ENCODE measurements around the gene ASZ1.

ASZ1 gene

DNA sequence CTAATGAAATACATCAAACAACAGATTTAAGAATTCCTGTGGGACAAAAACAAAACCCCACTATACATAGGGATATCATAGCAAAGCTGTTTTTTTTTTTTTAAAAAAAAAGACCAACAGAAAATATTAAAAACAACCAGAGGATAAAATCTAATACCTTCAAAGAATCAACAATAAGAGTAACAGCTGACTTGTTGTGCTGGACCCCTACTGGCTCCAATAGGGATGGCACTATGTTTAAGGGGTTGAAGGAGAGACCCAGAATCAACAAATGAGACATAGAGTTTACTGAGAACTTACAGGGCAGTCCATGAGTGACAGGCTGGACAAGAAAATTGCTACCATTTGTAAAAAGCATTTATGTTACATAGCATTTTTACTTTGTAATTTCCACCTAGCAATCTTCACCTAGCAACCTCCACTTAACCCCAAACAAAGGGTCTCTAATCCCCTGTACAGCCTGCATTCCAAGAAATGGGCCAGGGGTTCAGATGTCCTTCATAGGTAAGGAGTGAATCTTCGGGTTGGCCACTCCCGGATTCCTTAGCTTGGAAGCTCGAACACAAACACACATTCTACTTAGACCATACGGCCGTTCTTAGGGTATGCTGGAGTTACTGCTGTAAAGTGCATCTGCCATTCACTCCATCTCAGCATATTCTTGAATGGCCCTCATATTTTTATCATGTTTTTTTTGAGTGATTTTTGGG, 25.8 kb downstream of the ASZ1 start:
- DNase-seq, result peak in 1 of 3 experiments; percentile 29

DNA sequence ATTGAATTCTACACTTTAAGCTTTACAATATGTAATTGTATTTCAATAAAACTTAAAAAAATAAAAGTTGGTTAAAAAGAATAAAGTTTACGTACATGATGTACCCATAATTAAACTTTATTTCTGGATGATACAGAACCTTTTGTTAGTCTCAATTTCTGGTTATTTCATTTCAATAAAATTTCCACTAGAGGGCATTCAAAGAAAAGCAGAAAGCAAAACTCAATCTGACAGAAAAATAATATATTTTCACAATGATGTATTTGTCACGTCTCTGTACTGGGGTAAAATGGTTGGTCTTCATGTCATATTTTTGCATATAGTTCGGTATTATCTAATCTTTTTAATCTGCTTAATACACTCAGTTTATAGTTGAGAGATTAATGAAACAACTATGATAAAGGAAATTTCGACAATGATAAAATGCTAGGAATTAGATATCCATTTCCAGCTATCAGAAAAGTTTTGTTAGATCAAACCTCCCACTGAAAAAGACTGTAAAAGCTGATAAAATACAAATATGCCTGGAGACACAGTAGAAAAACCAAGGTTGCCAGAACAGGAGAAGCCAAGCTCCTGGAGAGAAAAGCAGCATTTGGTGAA, 27.4 kb downstream of the ASZ1 start:
- peak in 2 of 3 experiments; percentile 19 to 36 for DNase-seq

DNA sequence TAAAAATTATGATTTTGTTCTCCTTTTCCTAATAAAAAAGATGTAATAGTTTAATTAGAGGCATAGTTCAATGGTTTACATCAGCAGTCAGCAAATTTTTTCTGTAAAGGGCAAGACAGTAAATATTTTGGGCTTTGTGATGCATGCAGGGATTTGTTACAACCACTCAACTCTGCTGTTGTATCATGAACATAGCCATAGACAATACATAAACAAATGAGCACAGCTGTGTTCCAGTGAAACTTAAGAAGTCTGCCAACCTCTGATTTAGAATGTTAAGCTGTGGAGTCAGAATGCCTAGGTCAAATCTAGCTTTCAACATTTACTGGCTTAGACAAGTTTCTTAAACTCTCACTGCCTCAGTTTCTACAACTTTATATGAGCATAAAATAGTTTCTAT, 31.6 kb downstream of the ASZ1 start:
- no peak for DNase-seq

- DNase-seq, result no peak
Observed at GRCh38 chr7:117393781-117394180, 33.5 kb downstream of the ASZ1 start.

DNA sequence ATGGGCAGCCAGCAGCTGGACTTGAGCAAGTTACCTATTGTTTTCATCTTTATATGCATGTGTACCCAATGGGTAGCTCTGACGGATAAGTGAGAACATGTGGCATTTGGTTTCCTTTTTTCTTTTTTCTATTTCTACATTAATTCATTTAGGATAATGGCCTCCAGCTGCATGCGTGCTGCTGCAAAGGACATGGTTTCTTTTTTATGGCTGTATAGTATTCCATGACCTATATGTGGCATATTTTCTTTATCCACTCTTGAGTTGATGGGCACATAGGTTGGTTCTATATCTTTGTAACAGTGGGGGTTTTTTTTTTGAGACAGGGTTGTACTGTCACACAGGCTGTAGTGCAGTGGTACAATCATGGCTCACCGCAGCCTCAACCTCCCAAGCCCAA, 37.4 kb downstream of the ASZ1 start:
- DNase-seq, result no peak

DNA sequence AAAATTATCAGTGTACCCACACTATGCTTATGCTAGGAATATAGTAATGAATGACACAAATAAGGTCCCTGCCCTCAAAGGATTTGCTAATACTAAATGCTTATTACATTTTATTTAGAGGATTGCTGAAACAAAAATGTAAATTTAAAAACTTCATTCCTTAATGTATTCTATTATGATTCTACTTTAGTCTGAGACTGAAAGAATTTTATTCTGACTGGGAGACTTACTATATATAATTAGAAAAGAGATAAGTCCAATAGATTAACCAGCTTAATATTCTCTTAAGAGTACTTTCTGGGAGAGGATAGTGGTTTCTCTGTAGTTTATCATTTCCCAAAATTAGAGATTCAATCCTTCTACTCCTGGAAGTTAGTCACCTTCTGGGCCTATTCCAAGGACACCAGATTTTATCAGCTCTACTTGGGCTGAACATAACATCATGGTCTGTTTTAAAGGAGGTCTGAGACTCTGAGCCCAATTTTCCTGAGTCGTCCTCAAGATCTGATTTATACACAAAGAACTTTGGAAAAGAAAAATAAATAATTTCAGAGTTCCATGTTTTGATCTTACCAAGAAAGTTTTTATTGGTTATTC, 41.1 kb downstream of the ASZ1 start:
- no peak for DNase-seq

- peak in 2 of 3 experiments; percentile 32 to 45 for DNase-seq
Observed at GRCh38 chr7:117385363-117386109, 41.8 kb downstream of the ASZ1 start.

DNA sequence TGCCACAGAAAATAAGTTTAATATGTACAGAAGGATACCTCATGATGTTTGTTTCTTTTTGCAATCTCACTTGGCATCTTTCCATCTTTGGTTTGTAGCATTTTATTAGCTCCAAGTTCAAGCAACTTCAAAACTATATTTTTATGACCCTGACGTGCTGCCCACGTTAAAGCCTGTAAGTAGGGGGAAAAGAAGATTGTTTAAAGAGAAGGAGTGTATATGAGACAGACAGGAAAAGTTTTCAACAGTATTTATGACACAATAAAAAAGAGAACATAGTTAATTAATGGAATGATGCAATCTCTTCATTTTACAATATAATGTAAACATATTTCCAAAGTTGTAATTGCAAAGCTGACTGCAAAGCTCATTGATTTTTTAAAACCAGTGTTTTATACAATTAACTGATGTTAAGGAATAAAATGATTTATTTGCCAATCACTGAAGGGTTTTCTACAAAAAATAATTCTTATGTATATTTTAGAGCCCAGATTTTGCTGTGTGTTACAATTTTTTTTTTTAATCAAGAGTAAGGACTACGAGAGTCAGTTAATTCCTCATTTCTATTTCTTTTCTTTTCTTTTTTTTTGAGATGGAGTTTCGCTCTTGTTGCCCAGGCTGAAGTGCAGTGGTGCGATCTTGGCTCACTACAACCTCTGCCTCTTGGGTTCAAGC, 42.5 kb downstream of the ASZ1 start:
- peak in 1 of 3 experiments; percentile 29 for DNase-seq

- DNase-seq, result no peak
Observed at GRCh38 chr7:117383483-117384189, 43.7 kb downstream of the ASZ1 start.

DNA sequence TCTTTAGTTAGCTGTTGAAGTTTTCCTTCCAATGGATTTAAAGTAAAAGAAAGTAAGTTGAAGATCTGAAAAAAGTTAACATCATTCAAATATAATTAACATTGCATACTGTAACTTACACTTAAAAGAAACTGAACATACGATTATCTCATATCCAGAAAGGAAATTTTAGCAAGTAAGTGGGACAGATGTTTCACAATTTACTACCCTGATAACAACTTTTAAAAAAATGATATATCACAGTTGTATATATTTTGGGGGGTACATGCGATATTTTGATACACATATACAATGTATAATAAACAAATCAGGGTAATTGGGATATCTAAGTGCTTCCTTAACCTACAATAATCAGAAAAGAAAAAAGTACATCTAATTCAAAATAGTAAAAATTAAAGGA, 44.2 kb downstream of the ASZ1 start:
- no peak for DNase-seq

DNA sequence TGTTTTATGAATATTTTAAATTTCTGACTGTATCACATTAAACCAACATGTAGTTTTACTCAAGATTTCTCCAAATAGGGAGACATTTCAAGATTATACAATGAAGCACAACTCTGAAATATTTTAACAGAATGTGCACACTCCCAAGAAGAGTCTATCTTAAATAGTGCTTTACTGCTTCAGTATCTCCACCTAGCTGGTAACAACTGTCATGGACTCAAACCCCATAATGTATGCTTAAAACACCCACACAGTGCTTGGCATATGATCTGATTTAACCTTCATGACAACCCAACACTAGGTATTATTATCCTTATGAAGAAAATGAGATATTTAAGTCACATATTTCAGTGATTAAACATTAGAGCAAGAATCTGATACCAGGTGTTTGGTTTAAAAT, 45.9 kb downstream of the ASZ1 start:
- peak in 1 of 3 experiments; percentile 15 for DNase-seq

- DNase-seq, result no peak
Observed at GRCh38 chr7:117375380-117375779, 51.9 kb downstream of the ASZ1 start.

DNA sequence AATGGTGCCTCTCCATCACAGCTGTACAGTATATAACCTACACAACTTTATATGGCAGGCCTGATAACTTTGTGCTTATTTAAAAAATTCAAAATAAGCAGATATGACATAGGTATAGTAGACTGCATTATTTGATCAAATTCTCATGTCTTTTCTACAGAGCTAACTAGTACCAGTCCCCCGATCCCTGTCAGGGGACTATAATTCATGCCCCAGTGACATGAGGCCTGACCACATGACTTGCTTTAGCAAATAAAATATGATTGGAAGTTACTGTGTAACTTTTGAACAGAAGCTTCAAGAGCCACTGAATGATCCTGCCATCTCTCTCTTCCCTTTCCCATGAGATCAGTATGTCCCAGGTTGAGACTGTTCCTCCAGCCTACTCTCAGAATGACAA, 55.2 kb downstream of the ASZ1 start:
- no peak for DNase-seq

GRCh38 chr7:117364339-117365080, 62.8 kb downstream of the ASZ1 start:
- no peak for DNase-seq

- DNase-seq, result no peak
Observed at GRCh38 chr7:117362294-117362888, 64.9 kb downstream of the ASZ1 start.

DNA sequence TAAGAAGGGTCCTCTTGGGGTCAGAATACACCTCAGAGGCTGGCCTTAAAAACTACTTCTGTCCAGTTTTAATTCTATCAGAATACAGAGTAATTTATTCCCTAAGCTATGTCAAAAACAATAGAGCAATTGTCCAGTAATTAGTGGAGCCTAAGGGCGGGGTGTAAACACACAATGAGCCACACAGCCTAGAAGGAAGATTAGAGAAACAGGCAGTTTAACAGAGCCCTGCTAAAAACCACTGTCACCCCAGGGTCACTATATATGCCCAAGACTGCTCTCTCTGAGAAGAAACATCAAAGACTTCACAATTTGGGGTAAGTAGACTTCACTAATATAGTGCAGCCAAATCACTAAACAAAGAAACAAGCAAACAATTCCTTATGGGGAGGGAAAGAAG, 77.3 kb downstream of the ASZ1 start:
- no peak for DNase-seq

DNA sequence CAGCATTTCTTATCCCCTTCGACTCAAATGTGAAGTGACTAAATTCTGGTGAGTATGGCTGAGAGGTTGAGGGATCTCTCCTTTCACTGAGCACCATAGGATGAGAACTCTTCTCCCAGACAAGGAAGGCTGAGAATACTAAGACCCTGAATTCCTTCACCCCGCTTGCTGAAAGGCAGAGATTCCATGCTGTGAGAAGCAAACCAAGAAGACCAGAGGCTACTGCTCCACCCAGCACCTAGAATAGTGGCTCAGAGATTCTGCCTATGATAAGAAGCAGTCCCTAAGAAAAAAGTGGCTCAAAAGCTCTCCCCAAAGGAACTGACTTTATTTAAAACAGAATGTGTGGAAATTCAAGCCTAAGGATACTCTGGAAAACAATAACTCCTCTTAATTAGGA, 77.7 kb downstream of the ASZ1 start:
- DNase-seq, result no peak

DNA sequence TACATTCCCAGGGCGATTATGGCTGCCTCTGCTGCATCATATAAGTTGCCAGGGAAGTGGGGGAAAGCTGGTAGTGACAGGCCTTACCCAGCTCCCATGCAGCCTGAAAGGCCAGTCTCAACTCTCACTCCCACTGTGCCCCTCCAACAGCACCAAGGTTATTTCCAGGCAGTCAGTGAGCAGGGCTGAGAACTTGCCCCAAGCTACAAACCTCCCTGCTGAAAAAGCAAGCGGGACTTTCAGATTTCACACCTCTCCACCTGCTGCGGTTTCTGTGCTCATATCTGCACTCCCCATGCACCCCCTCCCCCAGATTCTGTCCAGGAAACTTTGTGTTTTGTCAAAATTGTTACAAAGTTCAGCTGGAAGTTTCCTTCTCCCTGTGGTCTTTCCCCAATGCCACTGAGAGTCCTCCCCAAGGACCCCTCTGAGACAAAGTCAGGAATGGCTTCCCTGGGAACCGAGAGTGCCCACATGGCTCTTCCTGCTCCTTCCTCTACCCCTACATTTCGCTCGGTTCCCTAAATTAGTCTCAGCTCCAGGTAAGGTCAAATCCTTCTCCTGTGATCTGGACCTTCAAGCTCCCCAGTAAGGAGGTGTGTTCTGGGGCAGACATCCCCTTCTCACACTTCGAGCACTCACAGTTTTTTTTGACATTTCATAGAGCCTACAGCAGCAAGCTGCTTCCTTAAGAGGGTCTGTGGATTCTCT, 79.2 kb downstream of the ASZ1 start:
- no peak for DNase-seq

DNA sequence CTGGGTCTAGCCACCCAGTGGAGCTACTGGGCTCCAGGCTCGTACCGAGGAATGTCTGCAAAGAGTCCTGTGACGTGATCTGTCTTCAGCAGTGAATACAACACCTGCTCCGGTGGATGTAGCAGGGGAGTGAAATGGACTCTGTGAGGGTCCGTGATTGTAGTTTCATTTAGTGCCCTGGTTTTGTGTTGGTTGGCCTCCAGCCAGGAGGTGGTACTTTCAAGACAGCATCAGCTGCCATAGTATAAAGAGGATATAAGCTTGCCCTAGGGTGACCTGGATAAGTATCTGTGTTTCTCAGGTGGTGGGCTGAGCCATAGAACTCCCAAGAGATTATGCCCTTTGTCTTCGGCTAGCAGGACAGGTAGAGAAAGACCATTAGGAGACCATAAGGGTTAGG, 79.8 kb downstream of the ASZ1 start:
- DNase-seq, result no peak

DNA sequence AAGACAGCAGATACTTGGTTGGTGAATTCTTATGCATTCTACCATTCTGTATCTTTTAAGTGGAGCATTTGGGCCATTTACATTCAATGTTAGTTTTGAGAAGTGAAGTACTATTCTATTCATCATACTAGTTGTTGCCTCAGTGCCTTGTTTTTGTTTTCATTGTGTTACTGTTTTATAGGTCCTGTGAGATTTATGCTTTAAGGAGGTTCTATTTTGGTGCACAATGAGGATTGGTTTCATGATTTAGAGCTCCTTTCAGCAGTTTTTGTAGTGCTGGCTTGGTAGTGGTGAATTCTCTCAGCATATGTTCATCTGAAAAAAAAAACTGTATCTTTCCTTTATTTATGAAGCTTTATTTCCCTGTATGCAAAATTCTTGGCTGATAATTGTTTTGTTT, 81.1 kb downstream of the ASZ1 start:
- no peak for DNase-seq

DNA sequence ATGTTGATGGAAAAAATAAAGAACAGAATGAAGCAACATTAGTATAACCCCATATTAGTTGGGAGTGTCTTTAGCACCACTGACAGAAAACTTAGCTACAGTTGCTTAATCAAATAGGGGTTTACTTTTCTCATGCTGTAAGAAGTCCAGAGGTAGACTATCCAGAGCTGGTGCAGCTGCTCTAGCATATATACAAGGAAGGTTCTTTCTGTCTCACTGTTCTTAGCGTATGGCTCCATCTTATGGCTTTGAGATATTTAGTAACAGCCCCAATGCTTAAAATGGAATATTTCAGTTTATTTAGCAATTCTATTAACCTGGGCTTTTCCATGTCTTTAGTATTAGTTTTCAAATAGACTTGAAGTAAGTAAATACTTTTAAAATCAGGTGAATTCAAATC, 89.3 kb downstream of the ASZ1 start:
- no peak for DNase-seq
